ENCODE results near the gene RGS7. TPM values are rescaled to one million over a fixed set of nuclear protein-coding genes. Genes with fewer than 3 reads are reported as not detected.

Gene RGS7
- polyA plus RNA-seq, 2 of the 4 experiments (the other 2 are of a cell fraction), result 0.08 TPM; not detected in 1

DNA sequence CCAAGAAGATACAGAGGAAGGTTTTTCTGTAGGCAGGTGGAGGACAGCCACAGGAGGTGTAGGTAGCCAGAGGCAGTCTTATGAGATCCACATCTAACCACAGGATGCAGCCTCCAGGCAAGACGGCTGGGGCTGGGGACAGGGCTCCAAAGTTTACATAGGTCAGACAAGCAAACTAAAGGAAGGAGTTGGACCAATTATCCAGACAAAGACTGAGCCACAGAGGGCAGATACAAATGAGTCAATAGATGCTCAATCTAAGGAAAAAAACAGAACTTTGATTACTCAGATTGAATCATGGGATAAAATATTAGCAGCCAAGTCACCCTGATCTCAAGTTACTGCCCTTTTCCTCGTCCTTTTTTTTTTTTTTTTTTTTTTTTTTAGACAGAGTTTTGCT, 91.6 kb downstream of the RGS7 start:
- no peaks in the 10 kb centered on the region for H3K4me1 ChIP-seq
- H3K4me2 ChIP-seq, result no peak overlapping the region
- H3K27ac ChIP-seq, result no peak overlapping the region
- ATAC-seq (no peak), FAIRE-seq (no peak), DNase-seq (ENCODE audit: low read depth in 1 of 2, low spot score in 1 of 2) (no peak)
- no peak for TF ChIP-seq EHF (CRISPR knock-in tag; IDR thresholded peaks at IDR 0.05)
- no peak for TF ChIP-seq HEYL (CRISPR knock-in tag; IDR thresholded peaks at IDR 0.05)
- no peak for TF ChIP-seq CHD4 (IDR thresholded peaks at IDR 0.05; ENCODE audit: borderline replicate concordance)
- no peak for TF ChIP-seq ZFP36 (IDR thresholded peaks at IDR 0.05; ENCODE audit: borderline replicate concordance, partially characterized antibody)
- TF ChIP-seq, protein P1, sequence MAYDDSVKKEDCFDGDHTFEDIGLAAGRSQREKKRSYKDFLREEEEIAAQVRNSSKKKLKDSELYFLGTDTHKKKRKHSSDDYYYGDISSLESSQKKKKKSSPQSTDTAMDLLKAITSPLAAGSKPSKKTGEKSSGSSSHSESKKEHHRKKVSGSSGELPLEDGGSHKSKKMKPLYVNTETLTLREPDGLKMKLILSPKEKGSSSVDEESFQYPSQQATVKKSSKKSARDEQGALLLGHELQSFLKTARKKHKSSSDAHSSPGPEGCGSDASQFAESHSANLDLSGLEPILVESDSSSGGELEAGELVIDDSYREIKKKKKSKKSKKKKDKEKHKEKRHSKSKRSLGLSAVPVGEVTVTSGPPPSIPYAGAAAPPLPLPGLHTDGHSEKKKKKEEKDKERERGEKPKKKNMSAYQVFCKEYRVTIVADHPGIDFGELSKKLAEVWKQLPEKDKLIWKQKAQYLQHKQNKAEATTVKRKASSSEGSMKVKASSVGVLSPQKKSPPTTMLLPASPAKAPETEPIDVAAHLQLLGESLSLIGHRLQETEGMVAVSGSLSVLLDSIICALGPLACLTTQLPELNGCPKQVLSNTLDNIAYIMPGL (CRISPR knock-in tag; IDR thresholded peaks at IDR 0.05; ENCODE audit: borderline replicate concordance), result no peak
- TF ChIP-seq HOXA7 (CRISPR knock-in tag; IDR thresholded peaks at IDR 0.05), result no peak
- no peak for TF ChIP-seq RNF2 (IDR thresholded peaks at IDR 0.05; ENCODE audit: borderline replicate concordance, low read depth)
- TF ChIP-seq PHF8 (IDR thresholded peaks at IDR 0.05; ENCODE audit: borderline replicate concordance, low read depth), result no peak
- TF ChIP-seq RAD21 (conservative IDR thresholded peaks at IDR 0.05 in 1 of 2, IDR thresholded peaks at IDR 0.05 in 1 of 2), result no peak
- no peak for TF ChIP-seq ZSCAN20 (CRISPR knock-in tag; IDR thresholded peaks at IDR 0.05)
- TF ChIP-seq, protein P2, sequence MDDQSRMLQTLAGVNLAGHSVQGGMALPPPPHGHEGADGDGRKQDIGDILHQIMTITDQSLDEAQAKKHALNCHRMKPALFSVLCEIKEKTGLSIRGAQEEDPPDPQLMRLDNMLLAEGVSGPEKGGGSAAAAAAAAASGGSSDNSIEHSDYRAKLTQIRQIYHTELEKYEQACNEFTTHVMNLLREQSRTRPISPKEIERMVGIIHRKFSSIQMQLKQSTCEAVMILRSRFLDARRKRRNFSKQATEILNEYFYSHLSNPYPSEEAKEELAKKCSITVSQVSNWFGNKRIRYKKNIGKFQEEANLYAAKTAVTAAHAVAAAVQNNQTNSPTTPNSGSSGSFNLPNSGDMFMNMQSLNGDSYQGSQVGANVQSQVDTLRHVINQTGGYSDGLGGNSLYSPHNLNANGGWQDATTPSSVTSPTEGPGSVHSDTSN (IDR thresholded peaks at IDR 0.05), result no peak
- no peak for TF ChIP-seq MAZ (IDR thresholded peaks at IDR 0.05; ENCODE audit: borderline replicate concordance, low read depth, low read length)
- no peak for TF ChIP-seq SMC3 (IDR thresholded peaks at IDR 0.05)
- TF ChIP-seq SREBF2 (IDR thresholded peaks at IDR 0.05), result no peak
- TF ChIP-seq EHMT2 (IDR thresholded peaks at IDR 0.05; ENCODE audit: low read depth), result no peak
- no peak for TF ChIP-seq FOXS1 (CRISPR knock-in tag; IDR thresholded peaks at IDR 0.05)
- TF ChIP-seq, protein P3, sequence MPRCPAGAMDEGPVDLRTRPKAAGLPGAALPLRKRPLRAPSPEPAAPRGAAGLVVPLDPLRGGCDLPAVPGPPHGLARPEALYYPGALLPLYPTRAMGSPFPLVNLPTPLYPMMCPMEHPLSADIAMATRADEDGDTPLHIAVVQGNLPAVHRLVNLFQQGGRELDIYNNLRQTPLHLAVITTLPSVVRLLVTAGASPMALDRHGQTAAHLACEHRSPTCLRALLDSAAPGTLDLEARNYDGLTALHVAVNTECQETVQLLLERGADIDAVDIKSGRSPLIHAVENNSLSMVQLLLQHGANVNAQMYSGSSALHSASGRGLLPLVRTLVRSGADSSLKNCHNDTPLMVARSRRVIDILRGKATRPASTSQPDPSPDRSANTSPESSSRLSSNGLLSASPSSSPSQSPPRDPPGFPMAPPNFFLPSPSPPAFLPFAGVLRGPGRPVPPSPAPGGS (IDR thresholded peaks at IDR 0.05), result no peak
- TF ChIP-seq HDAC2 (IDR thresholded peaks at IDR 0.05), result no peak
- TF ChIP-seq MYC (IDR thresholded peaks at IDR 0.05; ENCODE audit: borderline replicate concordance, low read length), result no peak
- no peak for TF ChIP-seq FOSB (CRISPR knock-in tag; IDR thresholded peaks at IDR 0.05)
- no peak overlapping the region for H3K4me3 ChIP-seq
- CTCF ChIA-PET, result no interaction called here
- POLR2A ChIA-PET, result no interaction called here
- 9% methylated on average over 2 of the region's 2 CpGs for WGBS (ENCODE audit: missing lambda C conversion rate)
- no peaks in the 10 kb centered on the region for H3K9me3 ChIP-seq

DNA sequence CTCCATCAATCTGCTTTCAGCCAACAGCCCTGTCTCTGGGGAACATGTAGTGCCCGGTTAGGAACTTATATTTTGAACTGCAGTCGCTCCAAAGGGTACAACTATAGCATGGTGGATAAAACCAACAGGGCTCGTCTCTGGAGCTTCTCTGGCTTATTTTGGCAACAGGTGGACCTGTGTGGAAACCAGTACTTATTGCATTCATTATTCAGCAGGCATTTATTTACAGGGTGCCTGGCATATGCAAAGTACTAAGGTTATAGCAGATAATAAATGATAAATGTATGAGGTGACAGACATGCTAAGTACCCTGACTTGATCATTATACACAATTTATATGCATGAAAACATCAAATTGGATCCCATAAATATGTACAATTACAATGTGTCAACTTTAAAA, 93.7 kb downstream of the RGS7 start:
- H3K4me3 ChIP-seq, result no peak overlapping the region
- no peaks in the 10 kb centered on the region for H3K9me3 ChIP-seq
- ATAC-seq (no peak), DNase-seq (ENCODE audit: low read depth in 1 of 2, low spot score in 1 of 2) (no peak), FAIRE-seq (no peak)
- POLR2A ChIA-PET, result no interaction called here
- no peak overlapping the region for H3K4me2 ChIP-seq
- no peak for TF ChIP-seq GATA3 (IDR thresholded peaks at IDR 0.05; ENCODE audit: borderline replicate concordance)
- TF ChIP-seq, protein P4, sequence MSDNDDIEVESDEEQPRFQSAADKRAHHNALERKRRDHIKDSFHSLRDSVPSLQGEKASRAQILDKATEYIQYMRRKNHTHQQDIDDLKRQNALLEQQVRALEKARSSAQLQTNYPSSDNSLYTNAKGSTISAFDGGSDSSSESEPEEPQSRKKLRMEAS (IDR thresholded peaks at IDR 0.05), result no peak
- TF ChIP-seq MAFK (IDR thresholded peaks at IDR 0.05; ENCODE audit: partially characterized antibody), result no peak
- no peak for TF ChIP-seq ZC3H11A (IDR thresholded peaks at IDR 0.05)
- TF ChIP-seq KDM5A (IDR thresholded peaks at IDR 0.05), result no peak
- TF ChIP-seq HOXB5 (CRISPR knock-in tag; IDR thresholded peaks at IDR 0.05), result no peak
- TF ChIP-seq RARB (CRISPR knock-in tag; IDR thresholded peaks at IDR 0.05), result no peak
- TF ChIP-seq SMC3 (IDR thresholded peaks at IDR 0.05), result no peak
- no peak for TF ChIP-seq JUN (IDR thresholded peaks at IDR 0.05)
- no peak for TF ChIP-seq HDAC2 (IDR thresholded peaks at IDR 0.05)
- no peak for TF ChIP-seq FOXS1 (CRISPR knock-in tag; IDR thresholded peaks at IDR 0.05)
- no peak for TF ChIP-seq RAD21 (conservative IDR thresholded peaks at IDR 0.05 in 1 of 2, IDR thresholded peaks at IDR 0.05 in 1 of 2)
- no peak for TF ChIP-seq EHF (CRISPR knock-in tag; IDR thresholded peaks at IDR 0.05)
- no peaks in the 10 kb centered on the region for H3K4me1 ChIP-seq
- WGBS (ENCODE audit: missing lambda C conversion rate), result 35% methylated on average over 3 of the region's 3 CpGs
- no peak overlapping the region for H3K27ac ChIP-seq
- CTCF ChIA-PET, result no interaction called here
